HepG2 (cell line): ENCODE data around the gene PPP2R5D.

Experiments used
- GABPB1 ChIP-seq: IDR thresholded peaks from 2 replicates; pipeline ENCODE4 v1.6.1; 2016; ENCODE audit warnings: mild to moderate bottlenecking, missing genetic modification reagents, moderate library complexity, missing compliant biosample characterization
- KLF16 ChIP-seq, 2 experiments: sonication (generic) in 1 of 2; formaldehyde crosslinking in 1 of 2; IDR thresholded peaks; 2 replicates each; pipeline versions ENCODE4 v1.6.1 to v1.8.0; 2016 to 2023; ENCODE audit warnings: missing genetic modification reagents in 2 of 2, missing compliant biosample characterization in 1 of 2
- MXD4 ChIP-seq: IDR thresholded peaks from 2 replicates; pipeline ENCODE4 v1.6.1; 2016; ENCODE audit warnings: mild to moderate bottlenecking, missing biosample characterization, missing genetic modification reagents
- POLR2A ChIP-seq, 2 experiments: IDR thresholded peaks; 2 replicates each; pipeline ENCODE4 v1.6.1; 2011; ENCODE audit warnings: low read depth in 2 of 2, low read length in 2 of 2, mild to moderate bottlenecking in 1 of 2, moderate library complexity in 1 of 2; ENCODE audit not compliant: insufficient read depth in 1 of 2
- SP2 ChIP-seq: sonication (generic); formaldehyde crosslinking; IDR thresholded peaks from 2 replicates; pipeline ENCODE4 v1.5.1; 2020; ENCODE audit warnings: mild to moderate bottlenecking, missing genetic modification reagents
- TARDBP ChIP-seq: sonication (generic); formaldehyde crosslinking; IDR thresholded peaks from 2 replicates; pipeline ENCODE4 v1.8.0; 2022; ENCODE audit warnings: mild to moderate bottlenecking, missing genetic modification reagents
- ZNF383 ChIP-seq: sonication (generic); formaldehyde crosslinking; IDR thresholded peaks from 2 replicates; pipeline ENCODE4 v1.4.0; 2020; ENCODE audit warnings: missing genetic modification reagents, mild to moderate bottlenecking, borderline replicate concordance
- ZNF674 ChIP-seq: sonication (generic); formaldehyde crosslinking; IDR thresholded peaks from 2 replicates; pipeline ENCODE4 v1.5.0; 2020; ENCODE audit warnings: low read depth, mild to moderate bottlenecking, missing genetic modification reagents
- ZNF761 ChIP-seq: sonication (generic); formaldehyde crosslinking; conservative IDR thresholded peaks from 2 replicates; pipeline ENCODE4 v1.4.0; 2020; ENCODE audit warnings: mild to moderate bottlenecking, missing genetic modification reagents
- TF ChIP-seq, protein P1 (sequence below): sonication (generic); formaldehyde crosslinking; IDR thresholded peaks from 2 replicates; pipeline ENCODE4 v1.5.0; 2020; ENCODE audit warnings: mild to moderate bottlenecking, missing genetic modification reagents, moderate library complexity
- TF ChIP-seq, protein P2 (sequence below): sonication (generic); formaldehyde crosslinking; IDR thresholded peaks from 2 replicates; pipeline ENCODE4 v1.5.0; 2020; ENCODE audit warnings: missing genetic modification reagents
- TF ChIP-seq, protein P3 (sequence below): sonication (generic); formaldehyde crosslinking; IDR thresholded peaks from 2 replicates; pipeline ENCODE4 v1.5.0; 2020; ENCODE audit warnings: missing genetic modification reagents

DNA sequence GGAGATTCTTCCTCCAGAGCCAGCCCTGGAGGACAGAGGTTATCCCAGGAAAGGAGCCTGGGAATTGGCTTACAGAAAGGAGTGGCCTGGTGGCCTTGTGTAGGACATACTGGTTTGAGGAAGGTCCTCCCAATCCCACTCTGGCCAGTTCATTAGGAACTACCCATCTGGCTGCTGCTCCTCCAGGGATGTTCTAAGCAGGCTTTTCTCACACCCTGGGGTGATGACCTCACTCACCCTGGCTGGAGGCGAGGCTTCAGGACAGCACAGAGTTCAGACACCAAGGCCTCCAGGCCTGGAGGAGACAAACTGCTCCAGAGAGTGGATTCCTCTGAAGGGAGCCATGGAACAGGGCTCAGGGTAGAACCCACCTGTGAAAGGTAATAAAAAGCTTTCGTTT is 14.9 kb upstream of the PPP2R5D start:
- TF ChIP-seq TARDBP (CRISPR knock-in tag) (no peak), ZNF674 (CRISPR knock-in tag) (no peak), KLF16 (CRISPR knock-in tag; IDR thresholded peaks at IDR 0.05) (no peak), ZNF761 (no peak), SP2 (CRISPR knock-in tag) (no peak), POLR2A (IDR thresholded peaks at IDR 0.05; ENCODE audit: insufficient read depth in 1 of 2, low read depth in 2 of 2, low read length in 2 of 2) (no peak), ZNF383 (CRISPR knock-in tag) (no peak), MXD4 (CRISPR knock-in tag) (no peak), GABPB1 (CRISPR knock-in tag) (no peak)
- TF ChIP-seq, protein P1, sequence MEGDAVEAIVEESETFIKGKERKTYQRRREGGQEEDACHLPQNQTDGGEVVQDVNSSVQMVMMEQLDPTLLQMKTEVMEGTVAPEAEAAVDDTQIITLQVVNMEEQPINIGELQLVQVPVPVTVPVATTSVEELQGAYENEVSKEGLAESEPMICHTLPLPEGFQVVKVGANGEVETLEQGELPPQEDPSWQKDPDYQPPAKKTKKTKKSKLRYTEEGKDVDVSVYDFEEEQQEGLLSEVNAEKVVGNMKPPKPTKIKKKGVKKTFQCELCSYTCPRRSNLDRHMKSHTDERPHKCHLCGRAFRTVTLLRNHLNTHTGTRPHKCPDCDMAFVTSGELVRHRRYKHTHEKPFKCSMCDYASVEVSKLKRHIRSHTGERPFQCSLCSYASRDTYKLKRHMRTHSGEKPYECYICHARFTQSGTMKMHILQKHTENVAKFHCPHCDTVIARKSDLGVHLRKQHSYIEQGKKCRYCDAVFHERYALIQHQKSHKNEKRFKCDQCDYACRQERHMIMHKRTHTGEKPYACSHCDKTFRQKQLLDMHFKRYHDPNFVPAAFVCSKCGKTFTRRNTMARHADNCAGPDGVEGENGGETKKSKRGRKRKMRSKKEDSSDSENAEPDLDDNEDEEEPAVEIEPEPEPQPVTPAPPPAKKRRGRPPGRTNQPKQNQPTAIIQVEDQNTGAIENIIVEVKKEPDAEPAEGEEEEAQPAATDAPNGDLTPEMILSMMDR (CRISPR knock-in tag): no peak
- TF ChIP-seq, protein P2, sequence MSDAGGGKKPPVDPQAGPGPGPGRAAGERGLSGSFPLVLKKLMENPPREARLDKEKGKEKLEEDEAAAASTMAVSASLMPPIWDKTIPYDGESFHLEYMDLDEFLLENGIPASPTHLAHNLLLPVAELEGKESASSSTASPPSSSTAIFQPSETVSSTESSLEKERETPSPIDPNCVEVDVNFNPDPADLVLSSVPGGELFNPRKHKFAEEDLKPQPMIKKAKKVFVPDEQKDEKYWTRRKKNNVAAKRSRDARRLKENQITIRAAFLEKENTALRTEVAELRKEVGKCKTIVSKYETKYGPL (CRISPR knock-in tag): no peak
- TF ChIP-seq, protein P3, sequence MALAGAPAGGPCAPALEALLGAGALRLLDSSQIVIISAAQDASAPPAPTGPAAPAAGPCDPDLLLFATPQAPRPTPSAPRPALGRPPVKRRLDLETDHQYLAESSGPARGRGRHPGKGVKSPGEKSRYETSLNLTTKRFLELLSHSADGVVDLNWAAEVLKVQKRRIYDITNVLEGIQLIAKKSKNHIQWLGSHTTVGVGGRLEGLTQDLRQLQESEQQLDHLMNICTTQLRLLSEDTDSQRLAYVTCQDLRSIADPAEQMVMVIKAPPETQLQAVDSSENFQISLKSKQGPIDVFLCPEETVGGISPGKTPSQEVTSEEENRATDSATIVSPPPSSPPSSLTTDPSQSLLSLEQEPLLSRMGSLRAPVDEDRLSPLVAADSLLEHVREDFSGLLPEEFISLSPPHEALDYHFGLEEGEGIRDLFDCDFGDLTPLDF: no peak
